Gastroesophageal sphincter (tissue), 3 donors: ENCODE measurements around the gene BRD1.

Experiments
- CTCF ChIP-seq, 4 experiments: fragments of 200-600 bp in 2 of 4; fragments of 450-650 bp in 2 of 4; sonication (generic) in 1 of 4; IDR thresholded peaks; one replicate each; pipeline ENCODE4 v1.5.1; 2017 to 2019; ENCODE audit warnings: antibody characterized with exemption in 4 of 4, mild to moderate bottlenecking in 2 of 4, moderate library complexity in 2 of 4
- EP300 ChIP-seq: sonication (generic); formaldehyde crosslinking; IDR thresholded peaks from one replicate; pipeline ENCODE4 v1.6.1; 2017; ENCODE audit warnings: antibody characterized with exemption, mild to moderate bottlenecking
- POLR2A ChIP-seq, 2 donors: fragments of 450-650 bp; IDR thresholded peaks; one replicate each; pipeline ENCODE4 v1.6.1; 2017; ENCODE audit warnings: antibody characterized with exemption in 2 of 2, mild to moderate bottlenecking in 2 of 2, moderate library complexity in 1 of 2
- POLR2AphosphoS5 ChIP-seq: sonication (generic); formaldehyde crosslinking; IDR thresholded peaks from one replicate; pipeline ENCODE4 v1.6.1; 2017; ENCODE audit warnings: antibody characterized with exemption

- TF ChIP-seq CTCF (IDR thresholded peaks at IDR 0.05) = no peak
- no peak for TF ChIP-seq EP300
- TF ChIP-seq POLR2A (IDR thresholded peaks at IDR 0.05) = no peak
- no peak for TF ChIP-seq POLR2AphosphoS5
Observed at GRCh38 chr22:49869845-49870712, 42.4 kb upstream of the BRD1 start.
